K562 (cell line): Measurements from ENCODE around the gene LSM4. TPM values are rescaled to one million over a fixed set of nuclear protein-coding genes. Genes with fewer than 3 reads are reported as not detected.

Experiments
- BCL6 ChIP-seq: fragments of 250-450 bp; sonication (Bioruptor Pico); IDR thresholded peaks from 2 replicates; pipeline ENCODE4 v1.4.0; 2020
- CBFB ChIP-seq: sonication (generic); formaldehyde crosslinking; IDR thresholded peaks from 2 replicates; pipeline ENCODE4 v1.4.0; 2020; ENCODE audit warnings: mild to moderate bottlenecking, missing genetic modification reagents
- E2F6 ChIP-seq, 2 experiments: IDR thresholded peaks; 2 replicates each; pipeline ENCODE4 v1.6.1; 2011; ENCODE audit warnings: borderline replicate concordance in 1 of 2, control low read depth in 1 of 2, low read depth in 1 of 2, low read length in 1 of 2, mild to moderate bottlenecking in 1 of 2, mixed read lengths in 1 of 2, moderate library complexity in 1 of 2; ENCODE audit not compliant: insufficient read depth in 1 of 2, insufficient read length in 1 of 2, poor library complexity in 1 of 2, severe bottlenecking in 1 of 2; ENCODE audit errors: extremely low read depth in 1 of 2
- FOXK1 ChIP-seq: sonication (generic); formaldehyde crosslinking; IDR thresholded peaks from 2 replicates; pipeline ENCODE4 v1.8.0; 2022; ENCODE audit warnings: missing genetic modification reagents, mild to moderate bottlenecking, borderline replicate concordance
- HMGN3 ChIP-seq: IDR thresholded peaks from 2 replicates; pipeline ENCODE4 v1.6.1; 2011; ENCODE audit warnings: borderline replicate concordance, low read depth, mild to moderate bottlenecking, mixed read lengths, low read length; ENCODE audit not compliant: insufficient read length; ENCODE audit errors: extremely low read depth
- JUND ChIP-seq, 2 experiments: IDR thresholded peaks; 2 replicates in 1 of 2; 3 replicates in 1 of 2; pipeline ENCODE4 v1.6.1; 2011; ENCODE audit warnings: borderline replicate concordance in 2 of 2, low read depth in 2 of 2, low read length in 2 of 2, improper control_type of control experiment in 1 of 2, missing biosample characterization in 1 of 2, missing genetic modification characterization in 1 of 2, missing genetic modification reagents in 1 of 2
- MAZ ChIP-seq, 2 experiments: fragments of 450-650 bp in 1 of 2; sonication (generic) in 1 of 2; formaldehyde crosslinking; IDR thresholded peaks in 1 of 2; conservative IDR thresholded peaks in 1 of 2; 2 replicates each; pipeline versions ENCODE4 v1.4.0 to v1.5.0; 2020; ENCODE audit warnings: mild to moderate bottlenecking in 1 of 2, missing genetic modification reagents in 1 of 2
- MEIS2 ChIP-seq: fragments of 450-650 bp; IDR thresholded peaks from 2 replicates; pipeline ENCODE4 v1.6.1; 2014; ENCODE audit warnings: mild to moderate bottlenecking; ENCODE audit not compliant: partially characterized antibody
- OTX1 ChIP-seq: fragments of 450-650 bp; formaldehyde crosslinking; IDR thresholded peaks from 2 replicates; pipeline ENCODE4 v1.4.0; 2022; ENCODE audit warnings: mild to moderate bottlenecking
- RAD21 ChIP-seq, 2 experiments: fragments of 250-450 bp in 1 of 2; fragments of 450-650 bp in 1 of 2; sonication (Bioruptor Pico) in 1 of 2; formaldehyde crosslinking in 1 of 2; IDR thresholded peaks in 1 of 2; conservative IDR thresholded peaks in 1 of 2; 2 replicates each; pipeline versions ENCODE4 v1.4.0 to v1.8.0; 2020 to 2022; ENCODE audit warnings: mild to moderate bottlenecking in 2 of 2, moderate library complexity in 1 of 2
- RBM25 ChIP-seq: fragments of 200-400 bp; formaldehyde crosslinking; IDR thresholded peaks from 2 replicates; pipeline ENCODE4 v1.6.1; 2018; ENCODE audit warnings: low read length, low read depth, moderate library complexity; ENCODE audit not compliant: severe bottlenecking
- RCOR1 ChIP-seq, 2 experiments: IDR thresholded peaks; 2 replicates each; pipeline ENCODE4 v1.6.1; 2012; ENCODE audit warnings: low read depth in 2 of 2, low read length in 2 of 2, borderline replicate concordance in 1 of 2, improper control_type of control experiment in 1 of 2
- SIN3A ChIP-seq, 2 experiments: fragments of 150-350 bp in 1 of 2; IDR thresholded peaks; 2 replicates each; pipeline ENCODE4 v1.6.1; 2011 to 2016; ENCODE audit warnings: borderline replicate concordance in 2 of 2, low read depth in 2 of 2, low read length in 2 of 2, mild to moderate bottlenecking in 2 of 2, moderate library complexity in 2 of 2; ENCODE audit not compliant: control insufficient read depth in 1 of 2
- SRSF1 ChIP-seq: fragments of 200-400 bp; formaldehyde crosslinking; IDR thresholded peaks from 2 replicates; pipeline ENCODE4 v1.6.1; 2017; ENCODE audit warnings: mild to moderate bottlenecking, low read depth, low read length, moderate library complexity
- STAG1 ChIP-seq: sonication (generic); formaldehyde crosslinking; IDR thresholded peaks from 2 replicates; pipeline ENCODE4 v1.5.0; 2020; ENCODE audit warnings: missing genetic modification reagents, borderline replicate concordance
- STAT5A ChIP-seq: IDR thresholded peaks from 2 replicates; pipeline ENCODE4 v1.6.1; 2012; ENCODE audit warnings: low read length, inconsistent platforms, borderline replicate concordance
- TFAP4 ChIP-seq: sonication (generic); formaldehyde crosslinking; IDR thresholded peaks from 2 replicates; pipeline ENCODE4 v1.8.0; 2022; ENCODE audit warnings: missing genetic modification reagents, mild to moderate bottlenecking, moderate library complexity, borderline replicate concordance
- TOE1 ChIP-seq, 2 experiments: fragments of 450-650 bp in 1 of 2; sonication (generic) in 1 of 2; formaldehyde crosslinking in 1 of 2; IDR thresholded peaks; 2 replicates each; pipeline versions ENCODE4 v1.7.1 to v1.8.0; 2016 to 2022; ENCODE audit warnings: borderline replicate concordance in 2 of 2, mild to moderate bottlenecking in 2 of 2, antibody characterized with exemption in 1 of 2, inconsistent platforms in 1 of 2, low read depth in 1 of 2, missing genetic modification reagents in 1 of 2, moderate library complexity in 1 of 2
- WHSC1 ChIP-seq: IDR thresholded peaks from one replicate; pipeline ENCODE4 v1.6.1; 2012; ENCODE audit warnings: low read length, control low read depth, inconsistent platforms
- ZFP36 ChIP-seq: fragments of 150-350 bp; IDR thresholded peaks from 2 replicates; pipeline ENCODE4 v1.6.1; 2018; ENCODE audit warnings: low read length, low read depth; ENCODE audit not compliant: partially characterized antibody
- ZNF12 ChIP-seq: sonication (generic); formaldehyde crosslinking; IDR thresholded peaks from 2 replicates; pipeline ENCODE4 v1.4.0; 2020; ENCODE audit warnings: mild to moderate bottlenecking, missing genetic modification reagents
- polyA plus RNA-seq, 8 experiments: library from polyadenylated mRNA; depleted of rRNA in 4 of 8; stranded (reverse) in 5 of 8; unstranded in 3 of 8; fragments of >200 nt; fragmentation: Nextera tagmentation in 2 of 8; fragmentation: Illumina TruSeq in 1 of 8; extraction: Ambion mirVana in 2 of 8; extraction: Trizol in 1 of 8; gene quantifications; 2 replicates each; pipeline versions ENCODE4 v1.2.1 to v1.2.3, GENCODE V29; 2011 to 2014; ENCODE audit warnings: inconsistent platforms in 1 of 8, missing spikeins in 1 of 8
- total RNA-seq, 7 experiments: library from RNA; depleted of rRNA in 6 of 7; stranded (reverse); fragments of >200 nt in 6 of 7; fragmentation: Illumina TruSeq in 2 of 7; extraction: Trizol in 2 of 7; gene quantifications; 2 replicates each; pipeline versions ENCODE4 v1.2.1 to v1.2.3, GENCODE V29; 2011 to 2021; ENCODE audit warnings: low replicate concordance in 1 of 7
- TF ChIP-seq, protein P1 (sequence below): sonication (generic); formaldehyde crosslinking; IDR thresholded peaks from 2 replicates; pipeline ENCODE4 v1.8.0; 2022; ENCODE audit warnings: mild to moderate bottlenecking, missing genetic modification reagents, borderline replicate concordance

LSM4 gene
- total and polyA plus RNA-seq, 9 of the 15 experiments (the other 6 are each of a cell fraction or from before 2014, with no cell fraction given) = 11.9 to 763 (median 202) TPM

- TF ChIP-seq MAZ (CRISPR knock-in tag; conservative IDR thresholded peaks at IDR 0.05 in 1 of 2, IDR thresholded peaks at IDR 0.05 in 1 of 2) = no peak; a peak in 1 of 4 replicates
- no peak for TF ChIP-seq STAG1 (CRISPR knock-in tag)
- peak; percentile 64 for TF ChIP-seq MEIS2
- no peak for TF ChIP-seq TOE1 (IDR thresholded peaks at IDR 0.05; ENCODE audit: borderline replicate concordance)
- no peak for TF ChIP-seq TOE1 (CRISPR knock-in tag; IDR thresholded peaks at IDR 0.05; ENCODE audit: borderline replicate concordance, low read depth)
- no peak for TF ChIP-seq FOXK1 (CRISPR knock-in tag)
- TF ChIP-seq ZNF12 (CRISPR knock-in tag) = 0 out of 2 replicates have a peak, but pooled peaks have one; percentile 19
- peak; percentile 37; the same call in 1 of the 2 replicates for TF ChIP-seq TFAP4 (CRISPR knock-in tag)
- TF ChIP-seq E2F6 (IDR thresholded peaks at IDR 0.05; ENCODE audit: borderline replicate concordance in 1 of 2, extremely low read depth in 1 of 2, insufficient read depth in 1 of 2, insufficient read length in 1 of 2, low read depth in 1 of 2, low read length in 1 of 2, poor library complexity in 1 of 2, severe bottlenecking in 1 of 2) = peak in 1 of 2 experiments; percentile 9
- no peak for TF ChIP-seq STAT5A
- TF ChIP-seq RCOR1 (IDR thresholded peaks at IDR 0.05; ENCODE audit: borderline replicate concordance in 1 of 2, low read depth in 2 of 2, low read length in 2 of 2) = peak in 1 of 2 experiments; percentile 73; a peak in 2 of 4 replicates
- peak; percentile 87 for TF ChIP-seq ZFP36
- TF ChIP-seq, protein P1, sequence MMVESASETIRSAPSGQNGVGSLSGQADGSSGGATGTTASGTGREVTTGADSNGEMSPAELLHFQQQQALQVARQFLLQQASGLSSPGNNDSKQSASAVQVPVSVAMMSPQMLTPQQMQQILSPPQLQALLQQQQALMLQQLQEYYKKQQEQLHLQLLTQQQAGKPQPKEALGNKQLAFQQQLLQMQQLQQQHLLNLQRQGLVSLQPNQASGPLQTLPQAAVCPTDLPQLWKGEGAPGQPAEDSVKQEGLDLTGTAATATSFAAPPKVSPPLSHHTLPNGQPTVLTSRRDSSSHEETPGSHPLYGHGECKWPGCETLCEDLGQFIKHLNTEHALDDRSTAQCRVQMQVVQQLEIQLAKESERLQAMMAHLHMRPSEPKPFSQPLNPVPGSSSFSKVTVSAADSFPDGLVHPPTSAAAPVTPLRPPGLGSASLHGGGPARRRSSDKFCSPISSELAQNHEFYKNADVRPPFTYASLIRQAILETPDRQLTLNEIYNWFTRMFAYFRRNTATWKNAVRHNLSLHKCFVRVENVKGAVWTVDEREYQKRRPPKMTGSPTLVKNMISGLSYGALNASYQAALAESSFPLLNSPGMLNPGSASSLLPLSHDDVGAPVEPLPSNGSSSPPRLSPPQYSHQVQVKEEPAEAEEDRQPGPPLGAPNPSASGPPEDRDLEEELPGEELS = no peak
- peak; percentile 41 to 64 for TF ChIP-seq RAD21 (CRISPR knock-in tag; conservative IDR thresholded peaks at IDR 0.05 in 1 of 2, IDR thresholded peaks at IDR 0.05 in 1 of 2)
- TF ChIP-seq OTX1 (CRISPR knock-in tag) = no peak
- no peak for TF ChIP-seq HMGN3
- TF ChIP-seq SIN3A (IDR thresholded peaks at IDR 0.05; ENCODE audit: borderline replicate concordance in 2 of 2, control insufficient read depth in 1 of 2, low read depth in 2 of 2, low read length in 2 of 2) = no peak
- TF ChIP-seq RBM25 = no peak
- no peak for TF ChIP-seq BCL6 (CRISPR knock-in tag)
- no peak for TF ChIP-seq SRSF1
- TF ChIP-seq WHSC1 = no peak
- peak; percentile 39 for TF ChIP-seq JUND (IDR thresholded peaks at IDR 0.05; ENCODE audit: borderline replicate concordance, low read depth, low read length)
- no peak; the same call in 2 of the 3 replicates for TF ChIP-seq JUND (tag; IDR thresholded peaks at IDR 0.05; ENCODE audit: borderline replicate concordance, low read depth, low read length)
- TF ChIP-seq CBFB (CRISPR knock-in tag) = 0 out of 2 replicates have a peak, but pooled peaks have one; percentile 25
Observed at GRCh38 chr19:18339723-18340122, 16.8 kb upstream of the LSM4 start (continued).
